Cardiac fibroblast (primary cell): ENCODE results near the gene RBMS3.

ENCODE experiments used
- DNase-seq, 2 donors: peaks; one replicate each; pipeline versions ENCODE4 v3.0.0 to v3.0.0-alpha.2; 2010; ENCODE audit warnings: low read depth in 2 of 2
- H3K4me3 ChIP-seq, 2 donors: replicated peaks in 1 of 2; 1 replicate in 1 of 2; 2 replicates in 1 of 2; pipeline ENCODE4 v1.5.1; 2011; ENCODE audit warnings: low read depth in 2 of 2, low read length in 2 of 2, mild to moderate bottlenecking in 2 of 2, moderate library complexity in 1 of 2
- TF ChIP-seq, protein P1 (sequence below): IDR thresholded peaks from one replicate; pipeline ENCODE4 v1.5.1; 2011; ENCODE audit warnings: low read depth, mild to moderate bottlenecking, low read length, inconsistent platforms

Gene RBMS3

DNA sequence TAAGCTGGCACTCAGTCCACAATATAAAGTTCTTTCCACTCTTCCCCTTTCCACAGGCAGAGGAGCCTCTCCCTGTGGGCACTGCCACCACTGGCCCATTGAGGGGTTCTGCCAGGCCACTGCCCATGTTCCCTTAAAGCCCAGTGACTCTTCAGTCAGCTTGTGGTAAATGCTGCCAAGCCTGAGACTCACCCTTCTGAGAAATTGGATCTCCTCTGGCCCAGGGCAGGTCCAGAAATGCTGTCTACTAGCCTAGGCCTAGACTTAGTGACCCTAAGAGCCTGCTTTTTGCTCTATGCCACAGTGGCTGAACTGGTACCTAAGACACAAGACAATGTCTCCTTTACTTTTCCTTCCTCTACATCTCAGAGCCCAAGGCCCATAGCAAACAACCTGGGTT is 295.8 kb downstream of the RBMS3 start:
- TF ChIP-seq, protein P1, sequence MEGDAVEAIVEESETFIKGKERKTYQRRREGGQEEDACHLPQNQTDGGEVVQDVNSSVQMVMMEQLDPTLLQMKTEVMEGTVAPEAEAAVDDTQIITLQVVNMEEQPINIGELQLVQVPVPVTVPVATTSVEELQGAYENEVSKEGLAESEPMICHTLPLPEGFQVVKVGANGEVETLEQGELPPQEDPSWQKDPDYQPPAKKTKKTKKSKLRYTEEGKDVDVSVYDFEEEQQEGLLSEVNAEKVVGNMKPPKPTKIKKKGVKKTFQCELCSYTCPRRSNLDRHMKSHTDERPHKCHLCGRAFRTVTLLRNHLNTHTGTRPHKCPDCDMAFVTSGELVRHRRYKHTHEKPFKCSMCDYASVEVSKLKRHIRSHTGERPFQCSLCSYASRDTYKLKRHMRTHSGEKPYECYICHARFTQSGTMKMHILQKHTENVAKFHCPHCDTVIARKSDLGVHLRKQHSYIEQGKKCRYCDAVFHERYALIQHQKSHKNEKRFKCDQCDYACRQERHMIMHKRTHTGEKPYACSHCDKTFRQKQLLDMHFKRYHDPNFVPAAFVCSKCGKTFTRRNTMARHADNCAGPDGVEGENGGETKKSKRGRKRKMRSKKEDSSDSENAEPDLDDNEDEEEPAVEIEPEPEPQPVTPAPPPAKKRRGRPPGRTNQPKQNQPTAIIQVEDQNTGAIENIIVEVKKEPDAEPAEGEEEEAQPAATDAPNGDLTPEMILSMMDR = no peak
- H3K4me3 ChIP-seq = no peak overlapping the region
- no peak for DNase-seq

DNA sequence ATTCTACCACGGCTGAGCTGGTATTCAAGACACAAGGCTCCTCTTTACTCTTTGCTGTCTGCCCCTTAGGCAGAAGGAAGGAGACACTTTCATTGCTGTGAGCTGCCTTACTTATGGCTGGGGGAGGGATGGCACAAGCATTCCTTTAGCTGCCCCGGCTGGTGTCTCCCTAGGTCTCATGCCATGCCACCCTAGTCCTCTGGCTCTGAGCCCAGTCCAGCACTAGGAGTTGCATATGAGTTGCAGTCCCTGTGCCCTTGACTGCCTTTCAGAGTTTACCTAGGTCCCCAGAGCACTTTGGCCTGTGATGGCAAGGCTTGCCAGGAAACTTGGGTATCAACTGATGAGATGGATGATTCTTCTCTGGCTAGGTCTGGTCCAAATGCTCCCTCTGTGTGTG is 296.4 kb downstream of the RBMS3 start:
- TF ChIP-seq, protein P1 = no peak
- no peak for DNase-seq
- H3K4me3 ChIP-seq = no peak overlapping the region

DNA sequence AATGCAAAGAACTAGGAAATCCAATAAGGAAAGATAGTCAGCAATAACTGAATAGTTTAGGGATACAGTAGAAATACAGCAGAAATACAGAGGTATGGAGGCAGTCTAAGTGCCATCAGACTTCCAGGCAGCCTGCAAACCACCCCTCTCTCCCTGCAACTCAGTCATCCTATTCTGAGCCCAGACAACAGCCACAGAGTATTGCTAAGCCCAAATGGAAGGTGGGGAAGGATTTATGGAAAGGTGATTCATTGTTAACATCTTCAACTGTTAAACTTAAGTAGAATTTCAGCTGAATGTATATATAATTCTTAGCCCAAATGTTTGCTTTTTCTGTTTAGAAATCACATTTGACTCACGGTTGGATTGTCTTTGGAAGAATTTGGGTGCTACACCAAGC is 300.4 kb downstream of the RBMS3 start:
- DNase-seq = no peak
- H3K4me3 ChIP-seq = no peak overlapping the region
- TF ChIP-seq, protein P1 = no peak

GRCh38 chr3:29582273-29582672 is 301.4 kb downstream of the RBMS3 start:
- H3K4me3 ChIP-seq = no peak overlapping the region
- no peak for DNase-seq
- TF ChIP-seq, protein P1 = no peak

DNA sequence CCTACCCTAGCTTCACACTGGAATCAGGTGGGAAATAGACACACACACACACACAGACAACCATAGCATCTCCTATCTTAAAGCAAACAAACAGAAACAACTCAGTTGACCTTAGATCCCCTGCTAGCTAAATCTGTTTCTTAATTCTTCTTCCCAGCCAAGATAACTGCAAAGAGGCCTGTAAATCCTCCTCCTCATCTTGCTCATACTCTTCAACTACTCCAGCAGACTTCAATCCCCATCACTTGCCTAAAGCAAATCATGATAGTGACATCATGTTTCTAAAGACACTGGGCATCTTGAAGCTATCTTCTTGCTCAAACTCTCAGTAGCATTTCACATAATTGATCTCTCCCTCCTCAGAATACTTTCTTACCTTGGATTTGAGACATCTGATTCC is 303.0 kb downstream of the RBMS3 start:
- DNase-seq = no peak
- TF ChIP-seq, protein P1 = no peak
- no peak overlapping the region for H3K4me3 ChIP-seq

DNA sequence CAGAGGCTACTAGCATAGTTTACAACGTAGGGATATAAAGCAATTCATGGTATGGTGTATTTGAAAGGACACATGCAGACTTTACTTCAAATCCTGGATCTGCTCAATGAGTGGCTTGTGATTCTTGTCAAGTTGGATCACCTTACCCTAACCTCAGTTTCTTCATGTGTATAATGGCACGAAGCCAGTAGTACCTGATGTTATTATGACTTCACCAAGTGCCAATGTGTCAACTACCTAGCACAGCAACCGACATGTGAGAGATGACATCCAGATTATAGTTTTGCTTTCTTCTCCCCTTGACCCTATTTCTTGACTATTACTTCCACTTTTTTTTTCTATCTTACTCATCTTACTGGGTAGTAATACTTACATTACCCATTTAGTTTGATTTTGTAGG is 304.5 kb downstream of the RBMS3 start:
- H3K4me3 ChIP-seq = no peak overlapping the region
- DNase-seq = no peak
- TF ChIP-seq, protein P1 = no peak

GRCh38 chr3:29587340-29587739 is 306.5 kb downstream of the RBMS3 start:
- H3K4me3 ChIP-seq = no peak overlapping the region
- TF ChIP-seq, protein P1 = no peak
- no peak for DNase-seq
